Amniotic stem cell (primary cell): ENCODE measurements around the gene TRIP12.
"Not testable (repeated sequence)": the region's sequence is repeated elsewhere in the genome, so short reads cannot be mapped to it uniquely, and the experiment has no call there.

ENCODE experiments used
- DNase-seq: peaks from one replicate; lab custom pipeline; 2025; lab: John Stamatoyannopoulos, UW

Gene TRIP12

DNA sequence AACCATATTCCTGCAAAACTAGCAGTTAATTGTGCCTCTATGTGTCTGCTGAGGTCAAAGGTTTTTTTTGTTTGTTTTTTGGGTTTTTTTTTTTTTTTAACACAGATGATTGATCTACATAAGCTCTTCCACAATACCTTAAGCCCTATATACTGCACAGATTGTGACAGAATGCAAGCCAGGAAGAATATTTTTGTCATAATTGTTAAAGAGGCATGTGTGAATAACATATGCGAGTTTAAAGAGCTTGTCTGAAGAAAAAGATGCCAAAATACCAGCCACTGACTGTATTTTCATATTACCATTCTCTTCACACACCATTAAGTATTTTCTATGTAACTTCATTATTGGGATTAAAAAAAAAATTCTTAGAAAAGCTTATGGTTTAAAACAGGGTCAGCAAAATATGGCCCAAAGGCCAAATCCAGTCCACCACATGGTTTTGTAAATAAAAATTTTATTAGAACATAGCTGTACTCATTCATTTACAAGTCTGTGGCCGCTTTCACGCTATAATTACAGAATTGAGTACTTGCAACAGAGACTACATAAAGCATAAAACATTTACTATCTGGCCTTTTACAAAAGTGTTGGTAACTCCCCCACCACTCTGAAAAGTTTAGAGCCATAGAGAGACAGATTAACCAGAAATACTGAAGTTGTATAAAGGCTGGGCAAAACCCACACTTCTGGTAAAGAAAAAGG is 89.9 kb downstream of the TRIP12 start:
- no peak for DNase-seq

- no peak for DNase-seq
Measured at GRCh38 chr2:229825476-229825875, 96.3 kb downstream of the TRIP12 start.

- no peak for DNase-seq
Measured at GRCh38 chr2:229821316-229821715, 100.5 kb downstream of the TRIP12 start.

- no peak for DNase-seq
Measured at GRCh38 chr2:229818230-229818629, 103.6 kb downstream of the TRIP12 start.

DNA sequence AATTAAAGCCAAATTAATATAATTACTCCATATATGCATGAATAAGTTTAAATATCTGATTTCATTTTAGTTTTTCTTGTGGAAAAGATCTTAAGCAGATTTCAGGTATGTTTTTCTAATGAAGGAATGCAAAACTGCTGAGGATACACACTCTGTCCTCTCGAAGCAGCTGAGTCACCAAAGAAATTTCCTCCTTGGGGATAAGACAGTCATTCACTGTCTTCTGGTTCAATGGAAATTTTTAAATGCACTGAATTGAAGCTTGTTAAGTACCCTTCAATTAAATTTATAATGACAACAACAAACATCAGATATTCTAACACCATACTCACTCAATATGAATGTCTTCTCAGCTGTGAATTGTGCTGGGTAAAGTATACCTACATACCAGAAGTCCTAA is 106.0 kb downstream of the TRIP12 start:
- DNase-seq: peak; percentile 40

DNA sequence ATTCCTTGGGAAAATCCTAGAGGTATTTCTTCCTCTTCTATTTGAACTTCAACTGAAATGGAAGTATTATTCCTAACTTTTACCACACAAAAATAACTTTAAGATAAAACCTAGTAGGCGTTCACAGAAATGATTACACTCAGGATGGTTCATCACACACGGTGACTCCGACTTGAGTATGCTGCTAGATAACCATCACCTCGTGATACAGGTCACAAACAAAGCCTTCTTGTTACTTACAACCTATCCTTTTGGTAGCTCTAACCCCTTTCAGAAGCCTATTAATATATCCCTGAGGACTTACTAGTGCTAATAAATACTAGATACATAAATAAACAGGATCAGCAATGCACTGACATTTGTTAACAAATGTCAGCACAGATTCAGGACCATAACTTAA is 106.5 kb downstream of the TRIP12 start:
- no peak for DNase-seq

DNA sequence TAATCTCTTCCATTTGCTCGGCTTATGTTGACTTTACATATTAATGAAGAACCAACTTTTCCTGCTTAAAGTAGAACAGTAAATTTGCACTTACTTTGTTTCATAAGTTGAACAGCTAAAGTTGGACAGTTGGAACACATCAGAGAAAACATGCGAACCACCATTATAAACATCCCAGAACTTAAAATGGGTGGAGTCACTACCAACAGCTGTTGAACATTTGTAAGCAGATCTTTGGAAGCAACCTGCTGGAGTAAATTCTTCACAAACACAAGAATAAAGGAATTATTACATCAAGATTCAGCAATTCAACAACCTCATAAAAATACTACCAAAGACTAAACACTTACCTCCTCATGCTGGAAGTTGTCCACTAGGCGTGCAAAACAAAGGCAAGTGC is 111.0 kb downstream of the TRIP12 start:
- DNase-seq: no peak

DNA sequence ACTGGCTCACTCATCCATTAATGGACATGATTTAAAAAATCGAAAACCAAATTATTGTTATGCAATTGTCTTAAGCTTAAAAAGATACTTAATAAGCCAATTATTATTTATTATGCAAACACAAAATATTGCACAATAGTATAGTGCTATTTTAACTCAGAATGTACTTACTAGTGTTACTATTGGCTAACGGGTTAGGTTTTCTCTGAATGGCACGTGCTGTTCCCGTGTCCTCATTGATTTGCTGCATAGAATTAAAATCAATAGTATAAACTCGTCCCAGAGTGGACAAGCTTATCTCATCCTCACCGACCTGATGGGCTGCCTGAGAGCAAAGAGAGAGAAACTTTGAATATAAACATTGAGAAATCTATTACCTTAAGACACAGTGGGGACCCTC is 116.2 kb downstream of the TRIP12 start:
- no peak for DNase-seq

DNA sequence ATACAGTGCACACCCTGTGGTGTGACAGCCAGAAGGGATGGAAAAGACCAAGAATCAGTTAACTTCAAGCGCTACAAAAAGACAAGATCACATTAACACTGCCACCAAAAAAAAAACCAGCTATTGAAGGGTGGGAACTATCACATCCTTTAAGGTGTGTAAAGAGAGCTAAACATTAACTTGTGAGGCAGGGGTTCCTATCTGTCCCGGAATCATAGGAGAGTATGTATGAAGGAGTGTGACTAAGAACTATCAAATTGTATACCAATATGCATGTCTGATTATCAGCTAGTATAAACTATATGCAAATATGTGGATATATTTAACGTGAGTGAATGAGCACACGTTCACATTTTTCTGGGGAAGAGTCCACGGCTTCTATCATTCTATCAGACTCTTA is 119.0 kb downstream of the TRIP12 start:
- no peak for DNase-seq

GRCh38 chr2:229800997-229801754 is 120.6 kb downstream of the TRIP12 start:
- no peak for DNase-seq

DNA sequence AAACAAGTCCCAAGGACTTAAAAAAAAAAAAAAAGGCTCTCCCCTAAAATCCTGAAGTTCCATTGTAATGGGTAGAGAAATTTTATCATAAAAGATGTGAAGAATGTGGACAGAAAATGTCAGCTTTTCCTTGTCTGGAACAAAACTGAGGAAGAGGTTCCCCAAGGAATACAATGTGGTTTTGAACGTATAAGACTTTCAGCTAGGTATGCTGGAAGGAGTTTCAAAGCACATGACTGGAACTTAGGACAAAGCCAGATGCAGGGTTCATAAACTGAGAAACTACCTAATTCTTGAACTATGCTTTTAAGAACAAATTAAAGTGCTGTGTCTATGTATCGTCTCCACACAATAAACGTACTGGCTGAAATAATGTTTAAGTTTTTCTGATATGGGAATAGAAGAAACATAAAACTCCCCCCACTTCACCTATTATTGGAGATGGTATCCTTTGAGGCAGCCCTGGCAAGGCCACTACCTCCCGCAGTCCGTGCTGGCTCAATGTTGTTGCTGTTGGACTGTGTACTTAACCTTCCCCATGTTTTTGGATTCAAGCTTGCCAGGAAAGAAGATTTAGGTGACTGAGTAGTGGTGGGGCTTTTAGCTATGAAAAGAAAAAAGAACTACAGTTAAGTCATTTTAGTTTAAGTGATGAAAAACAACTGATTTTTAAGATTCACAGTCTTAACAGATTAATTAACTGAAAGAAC is 123.2 kb downstream of the TRIP12 start:
- no peak for DNase-seq

- DNase-seq: no peak
Measured at GRCh38 chr2:229795058-229795457, 126.8 kb downstream of the TRIP12 start.

DNA sequence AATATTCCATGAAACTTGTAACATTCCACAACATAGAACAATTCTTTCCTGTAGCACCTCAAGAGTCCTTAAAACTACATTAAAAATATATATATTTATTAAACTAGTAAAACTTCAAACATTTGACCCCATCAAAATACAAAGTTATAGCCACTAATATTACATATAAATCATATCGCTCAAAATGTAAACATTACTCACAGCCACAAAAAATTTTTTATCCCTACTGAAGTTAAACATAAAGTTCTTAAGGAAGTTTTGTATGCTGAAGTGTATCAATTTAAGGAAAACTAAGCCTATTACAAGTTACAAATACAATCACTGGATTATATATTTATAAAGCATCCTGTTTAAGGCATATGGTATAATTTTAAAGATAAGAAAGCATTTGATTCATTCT is 127.2 kb downstream of the TRIP12 start:
- no peak for DNase-seq

DNA sequence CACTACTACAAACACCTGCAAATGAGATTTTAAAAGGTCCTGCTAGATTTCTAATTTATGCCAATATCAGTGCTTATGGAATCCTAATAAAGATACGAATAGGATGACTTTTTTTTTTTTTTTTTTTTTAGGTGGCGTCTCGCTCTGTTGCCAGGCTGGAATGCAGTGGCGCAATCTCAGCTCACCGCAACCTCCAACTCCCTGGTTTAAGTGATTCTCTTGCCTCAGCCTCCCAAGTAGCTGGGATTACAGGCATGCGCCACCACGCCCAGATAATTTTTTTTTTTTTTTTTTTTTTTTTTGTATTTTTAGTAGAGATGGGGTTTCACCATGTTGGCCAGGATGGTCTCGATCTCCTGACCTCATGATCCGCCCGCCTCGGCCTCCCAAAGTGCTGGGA is 135.5 kb downstream of the TRIP12 start:
- not testable (repeated sequence) for DNase-seq

DNA sequence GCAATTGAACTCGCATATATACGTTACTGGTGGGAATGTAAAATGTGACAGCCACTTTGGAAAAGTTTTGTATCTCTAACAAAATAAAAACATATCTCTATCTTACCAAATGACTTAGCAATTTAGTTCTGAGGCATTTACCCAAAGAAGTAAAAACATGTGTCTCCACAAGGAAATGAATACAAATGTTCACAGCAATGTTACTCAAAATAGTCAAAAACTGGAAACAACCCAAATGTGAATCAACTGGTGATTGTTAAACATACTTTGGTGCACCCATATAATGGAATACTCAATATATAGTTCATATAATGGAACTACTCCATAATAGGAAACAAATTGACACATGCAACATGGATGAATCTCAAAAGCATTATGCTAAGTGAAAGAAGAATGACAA is 137.0 kb downstream of the TRIP12 start:
- DNase-seq: no peak

DNA sequence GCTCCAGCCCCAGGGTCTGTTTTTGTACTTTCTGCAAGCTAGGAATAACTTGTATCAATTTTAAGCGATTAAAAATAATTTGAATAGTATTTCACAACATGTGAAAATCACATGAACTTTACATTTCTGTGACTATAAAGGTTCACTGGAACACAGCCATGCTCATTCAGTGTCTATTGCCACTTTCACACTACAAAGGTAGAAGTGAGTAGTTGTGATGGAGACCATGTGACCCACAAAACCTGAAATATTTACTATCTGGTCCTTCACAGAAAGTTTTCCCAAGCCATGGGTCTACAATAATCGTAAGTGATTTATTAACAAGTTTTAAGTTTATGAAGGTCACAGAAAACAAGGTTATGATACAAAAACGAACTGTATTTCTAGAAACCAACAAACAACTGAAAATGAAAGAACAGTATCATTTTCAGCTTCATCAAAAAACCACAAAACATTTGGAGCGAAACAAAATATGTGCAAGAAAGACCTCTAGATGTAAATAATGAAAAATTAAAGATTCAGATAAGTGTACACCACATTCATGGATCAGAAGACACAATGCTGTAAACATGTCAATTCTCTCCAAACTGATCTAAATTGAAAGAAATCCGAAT is 138.6 kb downstream of the TRIP12 start:
- DNase-seq: no peak

DNA sequence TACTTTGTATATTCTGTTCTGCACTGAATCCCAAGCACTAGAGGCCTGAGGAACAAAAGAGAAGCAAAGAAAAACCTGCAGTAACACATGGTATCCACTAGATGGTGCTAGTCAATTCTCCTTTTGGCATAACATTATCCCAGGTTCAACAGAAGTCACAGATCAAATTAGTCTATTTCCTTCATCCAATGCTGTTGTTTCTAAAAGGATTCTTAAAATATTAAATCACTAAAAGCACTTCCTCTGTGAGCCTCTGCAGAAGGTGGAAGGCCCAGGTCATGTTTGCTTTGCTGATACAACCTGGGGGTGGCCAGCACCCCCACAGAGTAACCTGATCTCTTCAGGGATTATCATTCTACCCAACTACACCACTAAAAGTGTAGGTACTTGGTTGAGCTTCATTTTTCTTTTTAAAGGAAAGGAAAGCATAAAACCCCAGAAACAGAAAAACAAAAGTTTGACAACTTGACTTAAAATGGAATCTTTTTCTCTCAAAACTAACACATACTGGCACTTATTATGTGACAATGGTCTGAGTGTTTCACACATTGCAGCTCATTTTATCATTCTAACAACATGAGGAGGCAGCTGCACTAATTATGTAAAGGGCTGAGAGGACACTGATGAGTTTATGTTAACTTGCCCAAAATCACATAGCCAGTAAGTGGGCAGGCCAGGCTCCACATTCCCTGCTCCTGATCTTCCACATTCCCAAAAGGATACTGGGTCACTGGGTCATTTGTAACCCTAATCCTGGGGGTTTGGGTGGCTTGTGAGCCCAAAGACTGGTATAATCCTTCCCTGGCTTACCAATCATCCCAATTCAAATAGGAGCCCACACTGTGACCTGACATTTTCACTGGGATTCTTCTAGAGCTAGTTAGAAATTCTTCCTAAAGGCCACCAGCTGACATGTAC is 140.7 kb downstream of the TRIP12 start:
- peak; percentile 17 for DNase-seq

DNA sequence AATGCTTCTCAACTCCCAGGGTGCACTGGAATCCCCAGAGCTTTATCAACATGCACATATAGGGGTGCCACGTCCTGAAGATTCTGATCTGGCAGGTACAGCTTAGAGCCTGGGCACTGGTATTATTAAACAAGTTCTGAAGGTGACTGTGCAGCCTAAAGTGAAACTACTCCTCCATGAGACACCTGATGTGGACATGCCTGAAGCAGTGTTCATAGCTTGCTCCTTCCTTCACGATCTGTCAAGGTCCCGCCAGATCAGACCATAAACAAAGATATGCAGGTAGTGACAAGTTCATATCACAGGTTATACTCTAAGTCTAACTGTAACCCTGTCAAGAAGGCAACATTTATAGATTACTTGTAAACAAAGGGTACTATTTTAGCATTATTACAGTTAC is 142.2 kb downstream of the TRIP12 start:
- DNase-seq: no peak

- no peak for DNase-seq
Measured at GRCh38 chr2:229777716-229778115, 144.1 kb downstream of the TRIP12 start.

DNA sequence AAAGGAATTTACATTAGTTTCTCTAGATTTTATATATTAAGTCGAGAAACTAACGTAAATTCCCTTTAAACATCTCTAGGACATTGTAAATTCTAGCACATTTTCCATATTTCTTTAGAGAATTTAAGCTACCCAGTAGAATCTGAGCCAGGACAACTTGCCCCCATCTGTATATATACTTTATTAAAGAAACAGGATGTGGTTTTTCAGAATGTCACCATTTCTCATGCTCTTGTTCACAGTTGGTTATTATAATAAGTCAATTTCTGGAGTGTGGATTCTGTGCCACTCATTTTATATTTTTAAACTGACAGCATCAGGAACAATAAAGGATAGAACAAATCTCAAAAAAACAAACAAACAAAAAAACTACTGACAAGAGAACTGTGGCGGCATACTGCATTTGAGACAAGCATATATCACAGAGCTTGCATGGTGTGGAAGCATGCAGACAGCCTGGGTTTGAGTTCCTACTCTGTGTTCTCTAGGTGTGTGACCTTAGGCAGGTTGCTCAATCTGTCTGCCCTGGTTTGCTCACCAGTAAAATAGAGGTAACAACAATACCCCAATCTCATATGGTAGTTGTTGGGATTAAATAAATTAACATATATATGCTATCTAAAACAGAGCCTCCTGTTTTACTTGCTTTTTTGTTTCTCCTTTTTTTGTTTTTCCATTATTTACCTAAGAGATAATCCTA is 146.0 kb downstream of the TRIP12 start:
- no peak for DNase-seq

GRCh38 chr2:229774237-229774636 is 147.6 kb downstream of the TRIP12 start:
- DNase-seq: no peak
